Omental fat pad (tissue), 4 donors: ENCODE results near the gene ZFTA. TPM values are rescaled to one million over a fixed set of nuclear protein-coding genes. Genes with fewer than 3 reads are reported as not detected.

ENCODE experiments used
- ATAC-seq: fragments of 150-250 bp; one replicate; pipeline ENCODE4 v1.9.1; 2016; ENCODE audit warnings: mild to moderate bottlenecking, moderate library complexity; ENCODE audit not compliant: low FRiP score
- DNase-seq: peaks from one replicate; pipeline ENCODE4 v3.0.0-alpha.2; 2019; ENCODE audit warnings: low spot score
- CTCF ChIP-seq, 3 donors: fragments of 450-650 bp; IDR thresholded peaks; one replicate each; pipeline ENCODE4 v1.5.1; 2016 to 2017; ENCODE audit warnings: antibody characterized with exemption in 3 of 3, mild to moderate bottlenecking in 3 of 3, moderate library complexity in 2 of 3
- small RNA-seq: library from RNA; depleted of rRNA; stranded (forward); fragments of <200 nt; gene quantifications from one replicate; pipeline ENCODE3, GENCODE V24; 2016
- total RNA-seq, 4 donors: library from RNA; depleted of rRNA; stranded (reverse); fragments of >200 nt; gene quantifications; one replicate each; pipeline ENCODE4 v1.1.0, GENCODE V29; 2016

ZFTA gene
- total RNA-seq, 4 donors from 2014 or later, result 10.7 to 18.3 (median 15.6) TPM

- TF ChIP-seq CTCF (IDR thresholded peaks at IDR 0.05), result no peak
- DNase-seq, result no peak
- ATAC-seq, result no peak
These were observed 48.6 kb downstream of the ZFTA start for GRCh38 chr11:63719987-63720386.

- no peak for TF ChIP-seq CTCF (IDR thresholded peaks at IDR 0.05)
- DNase-seq (no peak), ATAC-seq (no peak)
These were observed 49.6 kb downstream of the ZFTA start for GRCh38 chr11:63719001-63719400.

Small RNA genes within 50 kb of the gene (small RNA-seq; reads per million reads assigned to genes)
- not detected for gene RN7SL596P

Other genes with a start within 250 kb of the ZFTA start
- 10 to 100 TPM; 26.3 to 91.2 (median 32.6) TPM for gene PLAAT4, start 232.0 kb downstream of the ZFTA start, total RNA-seq
- under 1 TPM in 1 of 4 donors, not detected in 3; 0.65 TPM for gene PLAAT2, start 205.4 kb downstream of the ZFTA start, total RNA-seq
- gene PLAAT3, start 154.3 kb downstream of the ZFTA start, total RNA-seq, result 100 to 1,000 TPM; 125 to 616 (median 260) TPM
- gene ATL3, start 97.4 kb downstream of the ZFTA start, total RNA-seq, result 100 to 1,000 TPM in 1 of 4 donors, 10 to 100 TPM in 3; 84.4 to 100 (median 86.5) TPM
- gene RTN3, start 87.3 kb downstream of the ZFTA start, total RNA-seq, result 100 to 1,000 TPM; 137 to 307 (median 193) TPM
- 10 to 100 TPM in 1 of 4 donors, 1 to 10 TPM in 3; 7.3 to 12.8 (median 8.6) TPM for gene SPINDOC, start 44.7 kb upstream of the ZFTA start, total RNA-seq
- 10 to 100 TPM; 14.8 to 27.1 (median 23.4) TPM for gene MARK2, start 70.3 kb upstream of the ZFTA start, total RNA-seq
- under 1 TPM in 1 of 4 donors, not detected in 3; 0.32 TPM for gene RCOR2, start 148.4 kb upstream of the ZFTA start, total RNA-seq
- gene NAA40, start 170.2 kb upstream of the ZFTA start, total RNA-seq, result 10 to 100 TPM in 2 of 4 donors, 1 to 10 TPM in 2; 5.4 to 14.5 (median 8.2) TPM
- gene COX8A, start 205.8 kb upstream of the ZFTA start, total RNA-seq, result 100 to 1,000 TPM; 265 to 424 (median 362) TPM
- 10 to 100 TPM; 44.4 to 59.2 (median 52.5) TPM for gene OTUB1, start 217.7 kb upstream of the ZFTA start, total RNA-seq